GM12892 (cell line): ENCODE measurements around the gene DPF3.

Source experiments
- POLR2A ChIP-seq: IDR thresholded peaks from 2 replicates; pipeline ENCODE4 v1.6.1; 2011; ENCODE audit warnings: low read depth, low read length, control low read depth
- POLR2AphosphoS5 ChIP-seq: IDR thresholded peaks from 2 replicates; pipeline ENCODE4 v1.6.1; 2011; ENCODE audit warnings: low read depth, low read length, control low read depth

GRCh38 chr14:72578514-72578913 lies 315.4 kb downstream of the DPF3 start:
- TF ChIP-seq POLR2A (no peak), POLR2AphosphoS5 (no peak)
